ENCODE results near the gene ROBO4. TPM values are rescaled to one million over a fixed set of nuclear protein-coding genes. Genes with fewer than 3 reads are reported as not detected.

ROBO4 gene
- total RNA-seq, 1 donor from 2014 or later, result 0.25 TPM

DNA sequence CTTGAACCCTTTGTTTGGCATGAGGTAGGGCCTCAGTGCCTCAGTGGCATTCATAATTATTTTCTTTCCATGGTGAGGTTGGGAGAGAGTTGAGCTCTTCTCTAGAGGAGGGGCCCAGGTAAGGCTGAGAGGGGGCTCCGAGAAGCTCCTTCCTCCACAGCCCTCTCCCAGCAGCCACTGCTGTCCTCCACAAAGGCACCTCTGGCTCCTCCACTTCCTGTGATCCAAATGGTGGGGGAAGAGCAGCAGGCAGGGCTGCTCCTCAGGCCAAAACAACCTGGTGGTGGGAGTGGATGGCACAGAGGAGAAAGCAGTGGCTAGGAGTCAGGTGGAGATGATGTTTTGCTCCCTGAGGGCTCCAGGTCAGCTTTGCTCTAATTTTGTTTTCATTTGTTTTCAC lies 13.3 kb downstream of the ROBO4 start:
- Histone ChIP-seq H3K4me1 (ENCODE audit: insufficient read depth, low read length) (peaks cover 10% of the 10 kb centered on the region), H3K27me3 (ENCODE audit: insufficient read depth, low read length) (no peaks in the 10 kb centered on the region), H3K9ac (ENCODE audit: low read length) (no peak overlapping the region), H3K9me3 (ENCODE audit: insufficient read depth, low read depth, low read length) (no peaks in the 10 kb centered on the region), H3K36me3 (ENCODE audit: insufficient read depth, low read length) (no peaks in the 10 kb centered on the region), H4K20me1 (ENCODE audit: insufficient read depth, low read length) (no peaks in the 10 kb centered on the region), H3K4me3 (ENCODE audit: insufficient read depth, low read depth, low read length) (no peak overlapping the region), H3K27ac (ENCODE audit: low read depth, low read length) (no peak overlapping the region), H2AFZ (ENCODE audit: low read depth, low read length) (no peak overlapping the region), H3K79me2 (ENCODE audit: insufficient read depth, low read length) (no peaks in the 10 kb centered on the region), H3K4me2 (ENCODE audit: low read length) (no peak overlapping the region)
- DNase-seq (ENCODE audit: low read depth), result no peak
- TF ChIP-seq EZH2 (IDR thresholded peaks at IDR 0.05; ENCODE audit: insufficient read depth, low read length), result no peak
- TF ChIP-seq, protein P1, sequence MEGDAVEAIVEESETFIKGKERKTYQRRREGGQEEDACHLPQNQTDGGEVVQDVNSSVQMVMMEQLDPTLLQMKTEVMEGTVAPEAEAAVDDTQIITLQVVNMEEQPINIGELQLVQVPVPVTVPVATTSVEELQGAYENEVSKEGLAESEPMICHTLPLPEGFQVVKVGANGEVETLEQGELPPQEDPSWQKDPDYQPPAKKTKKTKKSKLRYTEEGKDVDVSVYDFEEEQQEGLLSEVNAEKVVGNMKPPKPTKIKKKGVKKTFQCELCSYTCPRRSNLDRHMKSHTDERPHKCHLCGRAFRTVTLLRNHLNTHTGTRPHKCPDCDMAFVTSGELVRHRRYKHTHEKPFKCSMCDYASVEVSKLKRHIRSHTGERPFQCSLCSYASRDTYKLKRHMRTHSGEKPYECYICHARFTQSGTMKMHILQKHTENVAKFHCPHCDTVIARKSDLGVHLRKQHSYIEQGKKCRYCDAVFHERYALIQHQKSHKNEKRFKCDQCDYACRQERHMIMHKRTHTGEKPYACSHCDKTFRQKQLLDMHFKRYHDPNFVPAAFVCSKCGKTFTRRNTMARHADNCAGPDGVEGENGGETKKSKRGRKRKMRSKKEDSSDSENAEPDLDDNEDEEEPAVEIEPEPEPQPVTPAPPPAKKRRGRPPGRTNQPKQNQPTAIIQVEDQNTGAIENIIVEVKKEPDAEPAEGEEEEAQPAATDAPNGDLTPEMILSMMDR (IDR thresholded peaks at IDR 0.05; ENCODE audit: insufficient read depth, low read depth, low read length), result no peak
- H3K27ac Mint-ChIP-seq (ENCODE audit: unreplicated experiment), result no peak overlapping the region
- FAIRE-seq, result no peak
- H3K27me3 Mint-ChIP-seq (ENCODE audit: low read depth, unreplicated experiment), result peaks cover 27% of the 10 kb centered on the region
- peaks cover 2% of the 10 kb centered on the region for H3K36me3 Mint-ChIP-seq (ENCODE audit: low read depth, unreplicated experiment)
- peaks cover 14% of the 10 kb centered on the region for H3K4me1 Mint-ChIP-seq (ENCODE audit: low read depth, unreplicated experiment)
- peaks cover 2% of the 10 kb centered on the region for H3K9me3 Mint-ChIP-seq (ENCODE audit: unreplicated experiment)
- no peak overlapping the region for H3K4me3 Mint-ChIP-seq (ENCODE audit: unreplicated experiment)

DNA sequence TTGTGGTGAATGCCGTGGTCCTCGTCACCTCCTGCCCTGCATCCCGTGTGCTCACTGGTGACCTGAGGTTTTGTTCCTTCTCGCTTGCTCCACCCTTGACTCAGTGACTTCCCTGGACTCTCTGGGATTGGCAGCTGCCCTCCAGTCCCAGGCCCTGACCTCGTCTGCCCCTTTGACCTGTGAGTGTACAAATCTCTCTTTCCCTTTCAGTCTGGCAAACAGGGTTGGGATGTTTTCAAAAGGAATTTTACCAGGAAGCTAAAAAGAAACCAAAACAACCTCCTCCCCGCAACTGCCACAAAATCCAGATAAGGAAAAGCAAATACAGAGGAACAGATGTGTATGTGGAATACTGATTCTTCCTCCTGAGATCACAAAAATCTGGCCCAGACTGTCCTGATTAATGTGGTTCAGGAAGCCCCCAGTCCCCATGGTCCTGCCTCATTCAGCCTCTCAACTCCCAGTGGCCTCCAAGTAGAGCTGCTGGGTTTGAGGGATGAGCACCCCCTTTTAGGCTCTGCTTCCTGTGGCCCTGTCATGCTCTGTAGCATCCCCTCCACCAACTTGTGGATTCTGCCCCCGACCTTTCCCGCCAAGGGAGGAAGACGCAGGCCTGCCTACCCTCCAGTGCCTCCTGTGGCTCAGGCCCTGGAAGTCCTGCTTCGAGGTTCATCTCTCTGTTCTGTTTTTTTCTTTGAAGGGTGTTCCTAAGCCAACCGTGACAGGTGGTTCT lies 15.2 kb downstream of the ROBO4 start:
- DNase-seq (ENCODE audit: low read depth) (peak; percentile 44), FAIRE-seq (no peak)
- peaks cover 4% of the 10 kb centered on the region for H3K9me3 Mint-ChIP-seq (ENCODE audit: unreplicated experiment)
- H3K27ac Mint-ChIP-seq (ENCODE audit: unreplicated experiment), result peak overlapping the region; percentile 23
- Histone ChIP-seq H3K4me1 (ENCODE audit: insufficient read depth, low read length) (peaks cover 10% of the 10 kb centered on the region), H3K27ac (ENCODE audit: low read depth, low read length) (no peak overlapping the region), H2AFZ (ENCODE audit: low read depth, low read length) (peak overlapping the region; percentile 10), H3K9ac (ENCODE audit: low read length) (no peak overlapping the region), H3K27me3 (ENCODE audit: insufficient read depth, low read length) (no peaks in the 10 kb centered on the region), H3K36me3 (ENCODE audit: insufficient read depth, low read length) (no peaks in the 10 kb centered on the region), H3K9me3 (ENCODE audit: insufficient read depth, low read depth, low read length) (no peaks in the 10 kb centered on the region), H3K79me2 (ENCODE audit: insufficient read depth, low read length) (no peaks in the 10 kb centered on the region), H3K4me3 (ENCODE audit: insufficient read depth, low read depth, low read length) (no peak overlapping the region), H4K20me1 (ENCODE audit: insufficient read depth, low read length) (no peaks in the 10 kb centered on the region), H3K4me2 (ENCODE audit: low read length) (peak overlapping the region; percentile 49)
- peaks cover 11% of the 10 kb centered on the region for H3K4me1 Mint-ChIP-seq (ENCODE audit: low read depth, unreplicated experiment)
- peaks cover 25% of the 10 kb centered on the region for H3K27me3 Mint-ChIP-seq (ENCODE audit: low read depth, unreplicated experiment)
- peak overlapping the region; percentile 12 for H3K4me3 Mint-ChIP-seq (ENCODE audit: unreplicated experiment)
- TF ChIP-seq EZH2 (IDR thresholded peaks at IDR 0.05; ENCODE audit: insufficient read depth, low read length), result no peak
- TF ChIP-seq, protein P1 (IDR thresholded peaks at IDR 0.05; ENCODE audit: insufficient read depth, low read depth, low read length), result no peak
- H3K36me3 Mint-ChIP-seq (ENCODE audit: low read depth, unreplicated experiment), result peaks cover 2% of the 10 kb centered on the region

DNA sequence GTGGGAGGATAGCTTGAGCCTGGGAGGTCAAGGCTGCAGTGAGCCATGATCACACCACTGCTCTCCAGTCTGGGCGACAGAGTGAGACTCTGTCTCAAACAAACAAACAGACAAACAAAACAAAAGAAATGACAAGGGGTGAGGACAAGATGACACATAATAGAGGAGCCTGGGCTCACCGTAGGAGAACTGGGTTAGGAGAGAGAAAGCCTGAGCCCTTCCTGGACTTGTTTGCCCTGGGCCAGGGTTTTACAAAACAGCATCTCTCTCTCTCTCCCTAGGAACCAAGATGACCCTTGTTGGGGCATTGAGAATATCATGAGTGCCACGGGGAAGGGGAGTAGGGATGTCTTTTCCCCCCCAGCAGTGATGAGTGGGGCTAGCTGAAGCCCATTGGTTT lies 16.7 kb downstream of the ROBO4 start:
- Histone ChIP-seq H3K79me2 (ENCODE audit: insufficient read depth, low read length) (no peaks in the 10 kb centered on the region), H3K4me2 (ENCODE audit: low read length) (no peak overlapping the region), H3K9ac (ENCODE audit: low read length) (no peak overlapping the region), H3K36me3 (ENCODE audit: insufficient read depth, low read length) (no peaks in the 10 kb centered on the region), H3K9me3 (ENCODE audit: insufficient read depth, low read depth, low read length) (no peaks in the 10 kb centered on the region), H2AFZ (ENCODE audit: low read depth, low read length) (no peak overlapping the region), H3K4me3 (ENCODE audit: insufficient read depth, low read depth, low read length) (no peak overlapping the region), H3K27ac (ENCODE audit: low read depth, low read length) (no peak overlapping the region), H3K27me3 (ENCODE audit: insufficient read depth, low read length) (no peaks in the 10 kb centered on the region), H4K20me1 (ENCODE audit: insufficient read depth, low read length) (no peaks in the 10 kb centered on the region), H3K4me1 (ENCODE audit: insufficient read depth, low read length) (peaks cover 16% of the 10 kb centered on the region)
- Mint-ChIP-seq H3K4me3 (ENCODE audit: unreplicated experiment) (no peak overlapping the region), H3K27me3 (ENCODE audit: low read depth, unreplicated experiment) (peaks cover 18% of the 10 kb centered on the region), H3K4me1 (ENCODE audit: low read depth, unreplicated experiment) (peaks cover 11% of the 10 kb centered on the region), H3K36me3 (ENCODE audit: low read depth, unreplicated experiment) (peaks cover 2% of the 10 kb centered on the region), H3K9me3 (ENCODE audit: unreplicated experiment) (peaks cover 4% of the 10 kb centered on the region), H3K27ac (ENCODE audit: unreplicated experiment) (no peak overlapping the region)
- DNase-seq (ENCODE audit: low read depth) (no peak), FAIRE-seq (no peak)
- TF ChIP-seq, protein P1 (IDR thresholded peaks at IDR 0.05; ENCODE audit: insufficient read depth, low read depth, low read length), result no peak
- TF ChIP-seq EZH2 (IDR thresholded peaks at IDR 0.05; ENCODE audit: insufficient read depth, low read length), result no peak
